SU-DHL-6 (cell line): ENCODE data around the gene LSM2.

Experiments used
- H2AFZ ChIP-seq: fragments of 200-600 bp; sonication (generic); 2 replicates; pipeline ENCODE4 v1.6.1; 2014; ENCODE audit warnings: low read depth, mild to moderate bottlenecking, moderate library complexity, mixed read lengths, antibody characterized with exemption, low read length; ENCODE audit not compliant: severe bottlenecking
- H3F3A ChIP-seq: fragments of 200-600 bp; shearing (Covaris generic); 2 replicates; pipeline ENCODE4 v1.6.0; 2016; ENCODE audit warnings: antibody characterized with exemption, mild to moderate bottlenecking; ENCODE audit not compliant: insufficient read depth
- H3K27ac ChIP-seq: fragments of 200-600 bp; sonication (generic); 2 replicates; pipeline ENCODE4 v1.5.1; 2016; ENCODE audit warnings: low read depth, mild to moderate bottlenecking, low read length, moderate library complexity, mixed read lengths
- H3K27me3 ChIP-seq: fragments of 200-600 bp; sonication (generic), shearing (Covaris generic); 2 replicates; pipeline ENCODE4 v1.6.0; 2014; ENCODE audit warnings: mild to moderate bottlenecking, low read length
- H3K36me3 ChIP-seq: fragments of 200-600 bp; sonication (generic); 2 replicates; pipeline ENCODE4 v1.6.1; 2014; ENCODE audit warnings: mild to moderate bottlenecking, low read length, mixed read lengths
- H3K4me2 ChIP-seq: fragments of 300-600, 200-600 bp; shearing (Covaris generic), sonication (generic); 2 replicates; pipeline ENCODE4 v1.6.0; 2014; ENCODE audit warnings: low read length, low read depth, mild to moderate bottlenecking; ENCODE audit not compliant: poor library complexity, severe bottlenecking
- H3K4me3 ChIP-seq: fragments of 200-600 bp; sonication (generic); 2 replicates; pipeline ENCODE4 v1.5.1; 2014; ENCODE audit warnings: antibody characterized with exemption, low read length, mild to moderate bottlenecking, mixed read lengths; ENCODE audit not compliant: insufficient read depth, poor library complexity, severe bottlenecking
- H3K79me2 ChIP-seq: fragments of 200-600 bp; sonication (generic); 2 replicates; pipeline ENCODE4 v1.6.1; 2014; ENCODE audit warnings: mild to moderate bottlenecking, low read length, moderate library complexity; ENCODE audit not compliant: insufficient read depth
- H3K9ac ChIP-seq: fragments of 200-600 bp; sonication (generic); 2 replicates; pipeline ENCODE4 v1.7.0; 2014; ENCODE audit warnings: mild to moderate bottlenecking, low read length
- H3K9me2 ChIP-seq: fragments of 200-600 bp; sonication (generic); replicated peaks from 2 replicates; pipeline ENCODE4 v1.6.1; 2014; ENCODE audit warnings: low read length; ENCODE audit not compliant: insufficient read depth
- H3K9me3 ChIP-seq: fragments of 200-600 bp; sonication (generic); 2 replicates; pipeline ENCODE4 v1.6.1; 2014; ENCODE audit warnings: low read length, mixed read lengths; ENCODE audit not compliant: insufficient read depth
- H4K20me1 ChIP-seq: fragments of 200-600 bp; sonication (generic); 2 replicates; pipeline ENCODE4 v1.6.1; 2014; ENCODE audit warnings: low read depth, mild to moderate bottlenecking, antibody characterized with exemption, low read length, moderate library complexity, mixed read lengths
- EZH2phosphoT487 ChIP-seq: fragments of 200-600 bp; sonication (generic), shearing (Covaris generic); conservative IDR thresholded peaks from 2 replicates; pipeline ENCODE4 v1.6.1; 2018; ENCODE audit warnings: mild to moderate bottlenecking, antibody characterized with exemption, low read length, moderate library complexity, mixed read lengths
- TF ChIP-seq, protein P1 (sequence below): fragments of 200-600 bp; sonication (generic); IDR thresholded peaks from one replicate; pipeline ENCODE4 v1.5.1; 2017; ENCODE audit warnings: antibody characterized with exemption, mild to moderate bottlenecking, low read length, moderate library complexity; ENCODE audit not compliant: insufficient read depth, poor library complexity, severe bottlenecking

LSM2 gene

GRCh38 chr6:31799781-31800180, 7.0 kb downstream of the LSM2 start:
- Histone ChIP-seq H3F3A (peaks cover 28% of the 10 kb centered on the region), H3K9ac (no peak overlapping the region), H3K27me3 (no peaks in the 10 kb centered on the region), H3K9me2 (no peaks in the 10 kb centered on the region), H3K79me2 (peaks cover 32% of the 10 kb centered on the region), H3K36me3 (0 out of 2 replicates have a peak, but pooled peaks cover 3% of the 10 kb centered on the region), H3K4me3 (no peak overlapping the region), H3K4me2 (no peak overlapping the region), H3K27ac (no peak overlapping the region), H2AFZ (no peak overlapping the region), H3K9me3 (no peaks in the 10 kb centered on the region), H4K20me1 (no peaks in the 10 kb centered on the region)
- no peak for TF ChIP-seq EZH2phosphoT487
- TF ChIP-seq, protein P1, sequence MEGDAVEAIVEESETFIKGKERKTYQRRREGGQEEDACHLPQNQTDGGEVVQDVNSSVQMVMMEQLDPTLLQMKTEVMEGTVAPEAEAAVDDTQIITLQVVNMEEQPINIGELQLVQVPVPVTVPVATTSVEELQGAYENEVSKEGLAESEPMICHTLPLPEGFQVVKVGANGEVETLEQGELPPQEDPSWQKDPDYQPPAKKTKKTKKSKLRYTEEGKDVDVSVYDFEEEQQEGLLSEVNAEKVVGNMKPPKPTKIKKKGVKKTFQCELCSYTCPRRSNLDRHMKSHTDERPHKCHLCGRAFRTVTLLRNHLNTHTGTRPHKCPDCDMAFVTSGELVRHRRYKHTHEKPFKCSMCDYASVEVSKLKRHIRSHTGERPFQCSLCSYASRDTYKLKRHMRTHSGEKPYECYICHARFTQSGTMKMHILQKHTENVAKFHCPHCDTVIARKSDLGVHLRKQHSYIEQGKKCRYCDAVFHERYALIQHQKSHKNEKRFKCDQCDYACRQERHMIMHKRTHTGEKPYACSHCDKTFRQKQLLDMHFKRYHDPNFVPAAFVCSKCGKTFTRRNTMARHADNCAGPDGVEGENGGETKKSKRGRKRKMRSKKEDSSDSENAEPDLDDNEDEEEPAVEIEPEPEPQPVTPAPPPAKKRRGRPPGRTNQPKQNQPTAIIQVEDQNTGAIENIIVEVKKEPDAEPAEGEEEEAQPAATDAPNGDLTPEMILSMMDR, result no peak

DNA sequence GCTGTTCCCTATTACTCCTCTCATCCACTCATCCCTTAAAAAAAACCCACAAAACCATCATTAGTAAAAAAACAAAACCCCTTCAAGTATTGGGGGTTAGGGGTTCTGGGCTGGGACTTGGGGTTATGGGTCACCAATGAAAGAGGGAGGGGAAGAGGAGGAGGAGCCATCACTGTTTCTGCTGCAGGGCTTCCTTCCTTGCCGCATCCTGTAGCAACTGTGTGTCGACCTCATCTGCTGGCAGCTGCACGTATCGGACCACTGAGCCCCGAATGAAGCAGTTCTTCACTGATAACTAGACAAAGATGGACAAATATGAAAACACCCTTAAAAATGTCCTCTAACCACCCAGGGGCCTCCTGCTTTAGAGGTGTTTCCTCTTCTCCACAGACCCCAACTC, 9.2 kb downstream of the LSM2 start:
- Histone ChIP-seq H4K20me1 (no peaks in the 10 kb centered on the region), H3F3A (peaks cover 43% of the 10 kb centered on the region), H3K9ac (no peak overlapping the region), H3K4me2 (no peak overlapping the region), H3K9me3 (no peaks in the 10 kb centered on the region), H3K79me2 (peaks cover 41% of the 10 kb centered on the region), H3K9me2 (no peaks in the 10 kb centered on the region), H3K4me3 (no peak overlapping the region), H2AFZ (no peak overlapping the region), H3K36me3 (peaks cover 3% of the 10 kb centered on the region; the same call in 1 of the 2 replicates), H3K27ac (peak overlapping the region; percentile 19), H3K27me3 (no peaks in the 10 kb centered on the region)
- TF ChIP-seq EZH2phosphoT487, result no peak
- TF ChIP-seq, protein P1, result no peak

DNA sequence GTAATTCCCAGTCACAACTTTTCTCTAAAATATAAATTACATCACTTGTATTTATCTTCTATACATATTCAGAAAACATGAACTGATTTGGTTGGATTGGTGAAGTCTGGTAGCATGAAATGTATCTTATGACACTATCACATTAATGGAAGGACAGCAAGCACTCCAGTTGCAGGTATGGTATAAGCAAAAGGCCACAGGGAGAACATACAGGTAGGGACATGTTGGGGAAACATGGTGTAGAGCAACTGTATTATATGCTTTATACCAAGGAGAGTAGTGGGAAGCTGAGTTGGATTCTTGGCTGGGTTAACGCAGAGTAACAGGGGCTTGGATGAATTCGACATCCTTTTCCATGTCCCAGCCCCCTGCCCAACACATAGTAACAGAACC, 9.8 kb downstream of the LSM2 start:
- Histone ChIP-seq H3F3A (peaks cover 46% of the 10 kb centered on the region), H3K27ac (no peak overlapping the region), H3K9ac (no peak overlapping the region), H3K79me2 (peaks cover 44% of the 10 kb centered on the region), H3K9me3 (no peaks in the 10 kb centered on the region), H3K27me3 (no peaks in the 10 kb centered on the region), H4K20me1 (no peaks in the 10 kb centered on the region), H3K4me2 (no peak overlapping the region), H3K9me2 (no peaks in the 10 kb centered on the region), H2AFZ (no peak overlapping the region), H3K4me3 (no peak overlapping the region), H3K36me3 (peaks cover 3% of the 10 kb centered on the region; the same call in 1 of the 2 replicates)
- TF ChIP-seq EZH2phosphoT487, result no peak
- TF ChIP-seq, protein P1, result no peak
